ENCODE data around the gene RNF111.

RNF111 gene

GRCh38 chr15:58981808-58982475 is 5.5 kb upstream of the RNF111 start:
- no peak overlapping the region for H3K4me3 ChIP-seq (ENCODE audit: low read depth, low read length)
- DNase-seq (ENCODE audit: low read depth), result no peak
- in situ Hi-C loops (cut with HindIII; ENCODE audit: low sequenced_read_pairs), result no loop called here
- TF ChIP-seq CTCF (IDR thresholded peaks at IDR 0.05; ENCODE audit: low read depth, low read length, missing control alignments), result no peak

GRCh38 chr15:58983261-58983660 is 4.2 kb upstream of the RNF111 start:
- in situ Hi-C loops (cut with HindIII; ENCODE audit: low sequenced_read_pairs), result no loop called here
- no peak overlapping the region for H3K4me3 ChIP-seq (ENCODE audit: low read depth, low read length)
- DNase-seq (ENCODE audit: low read depth), result no peak
- TF ChIP-seq CTCF (IDR thresholded peaks at IDR 0.05; ENCODE audit: low read depth, low read length, missing control alignments), result no peak

GRCh38 chr15:58985443-58985842 is 2.0 kb upstream of the RNF111 start:
- H3K4me3 ChIP-seq (ENCODE audit: low read depth, low read length), result no peak overlapping the region
- in situ Hi-C loops (cut with HindIII; ENCODE audit: low sequenced_read_pairs), result no loop called here
- no peak for DNase-seq (ENCODE audit: low read depth)
- no peak for TF ChIP-seq CTCF (IDR thresholded peaks at IDR 0.05; ENCODE audit: low read depth, low read length, missing control alignments)

- no peak for DNase-seq (ENCODE audit: low read depth)
- in situ Hi-C loops (cut with HindIII; ENCODE audit: low sequenced_read_pairs), result no loop called here
These were observed 427 bp upstream of the RNF111 start for GRCh38 chr15:58987036-58987435.

GRCh38 chr15:58988006-58988785 is 733 bp downstream of the RNF111 start:
- peak overlapping the region; percentile 66 for H3K4me3 ChIP-seq (ENCODE audit: low read depth, low read length)
- in situ Hi-C loops (cut with HindIII; ENCODE audit: low sequenced_read_pairs), result no loop called here
- DNase-seq (ENCODE audit: low read depth), result no peak
- TF ChIP-seq CTCF (IDR thresholded peaks at IDR 0.05; ENCODE audit: low read depth, low read length, missing control alignments), result no peak

More at GRCh38 chr15:58987036-58987435, 427 bp upstream of the RNF111 start:
- H3K4me3 ChIP-seq (ENCODE audit: low read depth, low read length), result peak overlapping the region; percentile 66
- no peak for TF ChIP-seq CTCF (IDR thresholded peaks at IDR 0.05; ENCODE audit: low read depth, low read length, missing control alignments)

- H3K4me3 ChIP-seq (ENCODE audit: low read depth, low read length), result no peak overlapping the region
- DNase-seq (ENCODE audit: low read depth), result no peak
- in situ Hi-C loops (cut with HindIII; ENCODE audit: low sequenced_read_pairs), result no loop called here
- TF ChIP-seq CTCF (IDR thresholded peaks at IDR 0.05; ENCODE audit: low read depth, low read length, missing control alignments), result no peak
These were observed 4.7 kb downstream of the RNF111 start for GRCh38 chr15:58992181-58992580.

All from astrocyte of the cerebellum (primary cell).